ENCODE measurements around the gene PMPCA. TPM values are rescaled to one million over a fixed set of nuclear protein-coding genes. Genes with fewer than 3 reads are reported as not detected.

Gene PMPCA
- polyA plus RNA-seq, 1 donor (not counting 4 experiments of a cell fraction or from before 2014, with no cell fraction given), result 85.9 TPM

GRCh38 chr9:136401173-136401922 is 9.1 kb upstream of the PMPCA start:
- Histone ChIP-seq H3K27me3 (ENCODE audit: control insufficient read depth, extremely low read depth, insufficient read depth, low read length) (no peaks in the 10 kb centered on the region), H3K4me1 (ENCODE audit: control insufficient read depth, extremely low read depth, insufficient read depth, low read length) (peaks cover 12% of the 10 kb centered on the region), H3K4me3 (ENCODE audit: control insufficient read depth in 2 of 3, extremely low read depth in 1 of 3, insufficient read depth in 2 of 3, low read depth in 1 of 3, low read length in 3 of 3) (no peak overlapping the region), H3K4me2 (ENCODE audit: control insufficient read depth, extremely low read depth, insufficient read depth, low read depth, low read length) (no peak overlapping the region), H3K79me2 (ENCODE audit: control insufficient read depth, insufficient read depth, low read length) (peaks cover 32% of the 10 kb centered on the region), H3K9ac (ENCODE audit: control insufficient read depth, extremely low read depth, insufficient read depth, low read length) (no peak overlapping the region), H3K36me3 (ENCODE audit: control insufficient read depth in 2 of 2, extremely low read depth in 1 of 2, insufficient read depth in 2 of 2, low read length in 2 of 2) (peaks cover 24 to 25% of the 10 kb centered on the region in 2 experiments), H3K9me1 (ENCODE audit: control insufficient read depth, extremely low read depth, insufficient read depth, low read length) (peaks cover 4% of the 10 kb centered on the region), H2AFZ (ENCODE audit: control insufficient read depth, low read length) (no peak overlapping the region), H3K27ac (ENCODE audit: control insufficient read depth, insufficient read depth, low read length) (no peak overlapping the region), H4K20me1 (ENCODE audit: control insufficient read depth, extremely low read depth, insufficient read depth, low read length) (peaks cover 5% of the 10 kb centered on the region), H3K9me3 (ENCODE audit: control insufficient read depth, low read depth, low read length) (no peaks in the 10 kb centered on the region)
- dilution Hi-C loops (cut with MboI; ENCODE audit: extremely low pct_ligation_motif_present, low sequenced_read_pairs), result no loop called here
- no peak for FAIRE-seq
- no peak for DNase-seq (ENCODE audit: low read depth, low spot score)
- TF ChIP-seq CTCF (optimal IDR thresholded peaks at IDR 0.05 in 1 of 3, IDR thresholded peaks at IDR 0.05 in 1 of 3, conservative IDR thresholded peaks at IDR 0.05 in 1 of 3; ENCODE audit: extremely low read depth in 1 of 3, insufficient read depth in 2 of 3, low read length in 3 of 3) (no peak), EZH2 (IDR thresholded peaks at IDR 0.05; ENCODE audit: low read length) (no peak)

GRCh38 chr9:136402067-136402466 is 8.4 kb upstream of the PMPCA start:
- dilution Hi-C loops (cut with MboI; ENCODE audit: extremely low pct_ligation_motif_present, low sequenced_read_pairs), result no loop called here
- peaks cover 12% of the 10 kb centered on the region for H3K4me1 ChIP-seq (ENCODE audit: control insufficient read depth, extremely low read depth, insufficient read depth, low read length)

More at GRCh38 chr9:136402067-136402466, 8.4 kb upstream of the PMPCA start:
- Histone ChIP-seq H2AFZ (ENCODE audit: control insufficient read depth, low read length) (no peak overlapping the region), H3K9ac (ENCODE audit: control insufficient read depth, extremely low read depth, insufficient read depth, low read length) (no peak overlapping the region), H4K20me1 (ENCODE audit: control insufficient read depth, extremely low read depth, insufficient read depth, low read length) (peaks cover 5% of the 10 kb centered on the region), H3K9me3 (ENCODE audit: control insufficient read depth, low read depth, low read length) (no peaks in the 10 kb centered on the region), H3K9me1 (ENCODE audit: control insufficient read depth, extremely low read depth, insufficient read depth, low read length) (peaks cover 4% of the 10 kb centered on the region), H3K79me2 (ENCODE audit: control insufficient read depth, insufficient read depth, low read length) (peaks cover 27% of the 10 kb centered on the region), H3K27ac (ENCODE audit: control insufficient read depth, insufficient read depth, low read length) (no peak overlapping the region), H3K27me3 (ENCODE audit: control insufficient read depth, extremely low read depth, insufficient read depth, low read length) (no peaks in the 10 kb centered on the region), H3K4me3 (ENCODE audit: control insufficient read depth in 2 of 3, extremely low read depth in 1 of 3, insufficient read depth in 2 of 3, low read depth in 1 of 3, low read length in 3 of 3) (no peak overlapping the region), H3K36me3 (ENCODE audit: control insufficient read depth in 2 of 2, extremely low read depth in 1 of 2, insufficient read depth in 2 of 2, low read length in 2 of 2) (peaks cover 20 to 23% of the 10 kb centered on the region in 2 experiments), H3K4me2 (ENCODE audit: control insufficient read depth, extremely low read depth, insufficient read depth, low read depth, low read length) (no peak overlapping the region)
- TF ChIP-seq EZH2 (IDR thresholded peaks at IDR 0.05; ENCODE audit: low read length) (no peak), CTCF (optimal IDR thresholded peaks at IDR 0.05 in 1 of 3, IDR thresholded peaks at IDR 0.05 in 1 of 3, conservative IDR thresholded peaks at IDR 0.05 in 1 of 3; ENCODE audit: extremely low read depth in 1 of 3, insufficient read depth in 2 of 3, low read length in 3 of 3) (no peak)
- FAIRE-seq (no peak), DNase-seq (ENCODE audit: low read depth, low spot score) (no peak)

All from keratinocyte (primary cell).